ENCODE measurements around the gene GBF1.
"Not testable (repeated sequence)": the region's sequence is repeated elsewhere in the genome, so short reads cannot be mapped to it uniquely, and the experiment has no call there.

DNA sequence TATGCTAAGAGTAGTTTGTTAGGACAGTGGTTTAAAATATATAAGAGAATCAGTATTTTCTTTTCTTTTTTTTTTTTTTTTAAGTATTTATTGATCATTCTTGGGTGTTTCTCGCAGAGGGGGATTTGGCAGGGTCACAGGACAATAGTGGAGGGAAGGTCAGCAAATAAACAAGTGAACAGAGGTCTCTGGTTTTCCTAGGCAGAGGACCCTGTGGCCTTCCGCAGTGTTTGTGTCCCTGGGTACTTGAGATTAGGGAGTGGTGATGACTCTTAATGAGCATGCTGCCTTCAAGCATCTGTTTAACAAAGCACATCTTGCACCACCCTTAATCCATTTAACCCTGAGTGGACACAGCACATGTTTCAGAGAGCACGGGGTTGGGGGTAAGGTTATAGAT is 55.6 kb downstream of the GBF1 start:
- TF ChIP-seq, protein P1, sequence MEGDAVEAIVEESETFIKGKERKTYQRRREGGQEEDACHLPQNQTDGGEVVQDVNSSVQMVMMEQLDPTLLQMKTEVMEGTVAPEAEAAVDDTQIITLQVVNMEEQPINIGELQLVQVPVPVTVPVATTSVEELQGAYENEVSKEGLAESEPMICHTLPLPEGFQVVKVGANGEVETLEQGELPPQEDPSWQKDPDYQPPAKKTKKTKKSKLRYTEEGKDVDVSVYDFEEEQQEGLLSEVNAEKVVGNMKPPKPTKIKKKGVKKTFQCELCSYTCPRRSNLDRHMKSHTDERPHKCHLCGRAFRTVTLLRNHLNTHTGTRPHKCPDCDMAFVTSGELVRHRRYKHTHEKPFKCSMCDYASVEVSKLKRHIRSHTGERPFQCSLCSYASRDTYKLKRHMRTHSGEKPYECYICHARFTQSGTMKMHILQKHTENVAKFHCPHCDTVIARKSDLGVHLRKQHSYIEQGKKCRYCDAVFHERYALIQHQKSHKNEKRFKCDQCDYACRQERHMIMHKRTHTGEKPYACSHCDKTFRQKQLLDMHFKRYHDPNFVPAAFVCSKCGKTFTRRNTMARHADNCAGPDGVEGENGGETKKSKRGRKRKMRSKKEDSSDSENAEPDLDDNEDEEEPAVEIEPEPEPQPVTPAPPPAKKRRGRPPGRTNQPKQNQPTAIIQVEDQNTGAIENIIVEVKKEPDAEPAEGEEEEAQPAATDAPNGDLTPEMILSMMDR (IDR thresholded peaks at IDR 0.05), result not testable (repeated sequence)
- TF ChIP-seq POLR2A (IDR thresholded peaks at IDR 0.05), result not testable (repeated sequence)

Measured in right lobe of liver (tissue), 4 donors.